Endothelial cell of umbilical vein (primary cell): Measurements from ENCODE around the gene GK2.

Experiments
- EZH2 ChIP-seq: IDR thresholded peaks from 2 replicates; pipeline ENCODE4 v1.6.1; 2012; ENCODE audit warnings: borderline replicate concordance, low read depth, mild to moderate bottlenecking, moderate library complexity, low read length, inconsistent platforms; ENCODE audit not compliant: severe bottlenecking
- JUN ChIP-seq: IDR thresholded peaks from 2 replicates; pipeline ENCODE4 v1.6.1; 2011; ENCODE audit warnings: borderline replicate concordance, low read depth; ENCODE audit not compliant: insufficient read length, insufficient read depth
- MYC ChIP-seq: IDR thresholded peaks from one replicate; pipeline ENCODE4 v1.6.1; 2011; ENCODE audit warnings: mild to moderate bottlenecking, low read depth, low read length
- POLR2A ChIP-seq: IDR thresholded peaks from 2 replicates; pipeline ENCODE4 v1.6.1; 2012; ENCODE audit warnings: low read depth, mild to moderate bottlenecking, control low read depth, low read length
- POLR2AphosphoS5 ChIP-seq: IDR thresholded peaks from 2 replicates; pipeline ENCODE4 v1.6.1; 2012; ENCODE audit warnings: low read depth, mild to moderate bottlenecking, control low read depth, low read length, moderate library complexity; ENCODE audit not compliant: insufficient read depth
- TF ChIP-seq, protein P1 (sequence below), 2 donors: IDR thresholded peaks; 1 replicate in 1 of 2; 2 replicates in 1 of 2; pipeline ENCODE4 v1.5.1; 2011; ENCODE audit warnings: low read length in 2 of 2, mild to moderate bottlenecking in 2 of 2, moderate library complexity in 2 of 2, control low read depth in 1 of 2, inconsistent platforms in 1 of 2, low read depth in 1 of 2; ENCODE audit not compliant: insufficient read depth in 1 of 2; ENCODE audit errors: extremely low read depth in 1 of 2
- TF ChIP-seq, protein P2 (sequence below): IDR thresholded peaks from 2 replicates; pipeline ENCODE4 v1.6.1; 2011; ENCODE audit not compliant: insufficient read depth, insufficient read length

DNA sequence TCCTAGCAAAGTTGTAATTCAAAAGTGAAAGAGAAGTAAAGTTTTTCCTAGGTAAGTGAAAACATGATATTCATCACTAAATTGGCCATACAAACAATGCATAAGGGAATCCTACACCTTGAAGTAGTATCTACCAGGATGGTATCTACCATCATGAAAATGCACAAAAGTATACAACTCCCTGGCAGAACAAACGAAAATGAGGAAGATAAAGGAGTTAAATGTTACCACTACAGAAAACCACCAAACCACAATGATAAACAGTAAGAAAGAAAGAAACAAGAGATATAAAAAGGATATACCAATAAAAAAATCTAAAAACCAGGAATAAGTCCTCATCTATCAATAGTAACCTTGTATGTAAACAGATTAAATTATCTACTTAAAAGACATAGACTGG lies 26.9 kb downstream of the GK2 start:
- TF ChIP-seq POLR2A (no peak), POLR2AphosphoS5 (no peak), MYC (no peak), EZH2 (no peak), JUN (no peak)
- TF ChIP-seq, protein P1, sequence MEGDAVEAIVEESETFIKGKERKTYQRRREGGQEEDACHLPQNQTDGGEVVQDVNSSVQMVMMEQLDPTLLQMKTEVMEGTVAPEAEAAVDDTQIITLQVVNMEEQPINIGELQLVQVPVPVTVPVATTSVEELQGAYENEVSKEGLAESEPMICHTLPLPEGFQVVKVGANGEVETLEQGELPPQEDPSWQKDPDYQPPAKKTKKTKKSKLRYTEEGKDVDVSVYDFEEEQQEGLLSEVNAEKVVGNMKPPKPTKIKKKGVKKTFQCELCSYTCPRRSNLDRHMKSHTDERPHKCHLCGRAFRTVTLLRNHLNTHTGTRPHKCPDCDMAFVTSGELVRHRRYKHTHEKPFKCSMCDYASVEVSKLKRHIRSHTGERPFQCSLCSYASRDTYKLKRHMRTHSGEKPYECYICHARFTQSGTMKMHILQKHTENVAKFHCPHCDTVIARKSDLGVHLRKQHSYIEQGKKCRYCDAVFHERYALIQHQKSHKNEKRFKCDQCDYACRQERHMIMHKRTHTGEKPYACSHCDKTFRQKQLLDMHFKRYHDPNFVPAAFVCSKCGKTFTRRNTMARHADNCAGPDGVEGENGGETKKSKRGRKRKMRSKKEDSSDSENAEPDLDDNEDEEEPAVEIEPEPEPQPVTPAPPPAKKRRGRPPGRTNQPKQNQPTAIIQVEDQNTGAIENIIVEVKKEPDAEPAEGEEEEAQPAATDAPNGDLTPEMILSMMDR (IDR thresholded peaks at IDR 0.05; ENCODE audit: extremely low read depth in 1 of 2, insufficient read depth in 1 of 2, low read depth in 1 of 2, low read length in 2 of 2): no peak
- TF ChIP-seq, protein P2, sequence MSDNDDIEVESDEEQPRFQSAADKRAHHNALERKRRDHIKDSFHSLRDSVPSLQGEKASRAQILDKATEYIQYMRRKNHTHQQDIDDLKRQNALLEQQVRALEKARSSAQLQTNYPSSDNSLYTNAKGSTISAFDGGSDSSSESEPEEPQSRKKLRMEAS: no peak
